IPS-20b (cell line): ENCODE measurements around the gene FIBP.

Experiments
- H3K27ac ChIP-seq: one replicate; pipeline ENCODE4 v1.5.1; 2013; ENCODE audit warnings: low read length
- H3K27me3 ChIP-seq: 2 replicates; pipeline ENCODE4 v1.6.1; 2013; ENCODE audit warnings: mild to moderate bottlenecking, low read length, inconsistent platforms; ENCODE audit not compliant: insufficient read depth
- H3K36me3 ChIP-seq: 2 replicates; pipeline ENCODE4 v1.6.1; 2013; ENCODE audit warnings: low read depth, mild to moderate bottlenecking, inconsistent platforms, low read length, moderate library complexity; ENCODE audit not compliant: insufficient read depth
- H3K4me1 ChIP-seq: 2 replicates; pipeline ENCODE4 v1.6.1; 2013; ENCODE audit warnings: mild to moderate bottlenecking, control low read depth, inconsistent platforms, low read length, moderate library complexity; ENCODE audit not compliant: insufficient read depth
- H3K4me3 ChIP-seq: 2 replicates; pipeline ENCODE4 v1.5.1; 2013; ENCODE audit warnings: mild to moderate bottlenecking, low read length, inconsistent platforms
- H3K9ac ChIP-seq: 2 replicates; pipeline ENCODE4 v1.6.1; 2013; ENCODE audit warnings: low read depth, mild to moderate bottlenecking, inconsistent platforms, low read length, moderate library complexity
- H3K9me3 ChIP-seq: 2 replicates; pipeline ENCODE4 v1.6.1; 2013; ENCODE audit warnings: mild to moderate bottlenecking, low read depth, low read length, inconsistent platforms; ENCODE audit not compliant: insufficient read depth

FIBP gene

GRCh38 chr11:65920372-65920802 is 32.1 kb upstream of the FIBP start:
- peak overlapping the region; percentile 81 for H3K4me3 ChIP-seq
- H3K9me3 ChIP-seq: no peaks in the 10 kb centered on the region
- peaks cover 2% of the 10 kb centered on the region; the same call in 1 of the 2 replicates for H3K4me1 ChIP-seq
- H3K9ac ChIP-seq: peak overlapping the region; percentile 71; the same call in 1 of the 2 replicates
- no peaks in the 10 kb centered on the region for H3K27me3 ChIP-seq
- peaks cover 15% of the 10 kb centered on the region for H3K36me3 ChIP-seq
- no peak overlapping the region for H3K27ac ChIP-seq

GRCh38 chr11:65919573-65920371 is 31.5 kb upstream of the FIBP start:
- peak overlapping the region; percentile 81 for H3K4me3 ChIP-seq
- H3K27me3 ChIP-seq: no peaks in the 10 kb centered on the region
- peak overlapping the region; percentile 71; the same call in 1 of the 2 replicates for H3K9ac ChIP-seq
- peaks cover 6% of the 10 kb centered on the region; the same call in 1 of the 2 replicates for H3K4me1 ChIP-seq
- no peak overlapping the region for H3K27ac ChIP-seq
- H3K36me3 ChIP-seq: peaks cover 15% of the 10 kb centered on the region
- no peaks in the 10 kb centered on the region for H3K9me3 ChIP-seq

- H3K9ac ChIP-seq: peak within 1 kb of the TSS; percentile 94
- peak within 1 kb of the TSS; percentile 97 for H3K4me3 ChIP-seq
- peak within 1 kb of the TSS; percentile 55 for H3K27ac ChIP-seq
- H3K27me3 ChIP-seq: no peaks in the 10 kb centered on the region
- no peaks in the 10 kb centered on the region for H3K9me3 ChIP-seq
- H3K36me3 ChIP-seq: peaks cover 15% of the 10 kb centered on the region
- H3K4me1 ChIP-seq: peaks cover 6% of the 10 kb centered on the region; the same call in 1 of the 2 replicates
Measured at GRCh38 chr11:65919141-65919572, 30.9 kb upstream of the FIBP start, which contains the start of gene DRAP1. Gene DRAP1 (plus strand): TSS chr11:65919426. CDS start chr11:65919502, 76 bp downstream.

- Histone ChIP-seq H3K27me3 (no peaks in the 10 kb centered on the region), H3K27ac (peak within 1 kb of the TSS; percentile 55), H3K36me3 (peaks cover 15% of the 10 kb centered on the region), H3K4me3 (peak within 1 kb of the TSS; percentile 97), H3K9me3 (no peaks in the 10 kb centered on the region), H3K9ac (peak within 1 kb of the TSS; percentile 94), H3K4me1 (peaks cover 6% of the 10 kb centered on the region; the same call in 1 of the 2 replicates)
Measured at GRCh38 chr11:65918211-65919140, 30.2 kb upstream of the FIBP start, which contains the start of gene C11orf68. Gene C11orf68 (minus strand): TSS chr11:65919062. CDS start chr11:65919031, 31 bp downstream.

- Histone ChIP-seq H3K4me1 (peaks cover 6% of the 10 kb centered on the region; the same call in 1 of the 2 replicates), H3K36me3 (peaks cover 8% of the 10 kb centered on the region), H3K9me3 (no peaks in the 10 kb centered on the region), H3K4me3 (peak overlapping the region; percentile 97), H3K27me3 (no peaks in the 10 kb centered on the region), H3K9ac (peak overlapping the region; percentile 94; the same call in 1 of the 2 replicates), H3K27ac (no peak overlapping the region)
Measured at GRCh38 chr11:65917434-65918210, 29.4 kb upstream of the FIBP start.

GRCh38 chr11:65917077-65917433 is 28.8 kb upstream of the FIBP start:
- no peaks in the 10 kb centered on the region for H3K9me3 ChIP-seq
- H3K36me3 ChIP-seq: peaks cover 2% of the 10 kb centered on the region; the same call in 1 of the 2 replicates
- peaks cover 3% of the 10 kb centered on the region; the same call in 1 of the 2 replicates for H3K27me3 ChIP-seq
- no peak overlapping the region for H3K27ac ChIP-seq
- no peak overlapping the region for H3K9ac ChIP-seq
- H3K4me1 ChIP-seq: peaks cover 7% of the 10 kb centered on the region; the same call in 1 of the 2 replicates
- no peak overlapping the region for H3K4me3 ChIP-seq

- Histone ChIP-seq H3K9me3 (no peaks in the 10 kb centered on the region), H3K9ac (no peak overlapping the region), H3K4me1 (peaks cover 9% of the 10 kb centered on the region; the same call in 1 of the 2 replicates), H3K27me3 (peaks cover 5% of the 10 kb centered on the region; the same call in 1 of the 2 replicates), H3K36me3 (no peaks in the 10 kb centered on the region), H3K27ac (no peak overlapping the region), H3K4me3 (no peak overlapping the region)
Measured at GRCh38 chr11:65916391-65916790, 28.1 kb upstream of the FIBP start.

- Histone ChIP-seq H3K27me3 (peaks cover 5% of the 10 kb centered on the region; the same call in 1 of the 2 replicates), H3K4me1 (peaks cover 9% of the 10 kb centered on the region; the same call in 1 of the 2 replicates), H3K9ac (no peak overlapping the region), H3K36me3 (no peaks in the 10 kb centered on the region), H3K4me3 (no peak overlapping the region), H3K27ac (no peak overlapping the region), H3K9me3 (no peaks in the 10 kb centered on the region)
Measured at GRCh38 chr11:65915821-65916251, 27.6 kb upstream of the FIBP start.

- H3K9ac ChIP-seq: no peak overlapping the region
- no peak overlapping the region for H3K27ac ChIP-seq
Measured at GRCh38 chr11:65915101-65915820, 27.0 kb upstream of the FIBP start.

GRCh38 chr11:65912845-65913244 is 24.6 kb upstream of the FIBP start:
- Histone ChIP-seq H3K9me3 (no peaks in the 10 kb centered on the region), H3K9ac (no peak overlapping the region), H3K27ac (no peak overlapping the region), H3K4me1 (peaks cover 9% of the 10 kb centered on the region; the same call in 1 of the 2 replicates), H3K36me3 (no peaks in the 10 kb centered on the region), H3K4me3 (no peak overlapping the region), H3K27me3 (peaks cover 16% of the 10 kb centered on the region; the same call in 1 of the 2 replicates)

More at GRCh38 chr11:65915101-65915820, 27.0 kb upstream of the FIBP start:
- Histone ChIP-seq H3K27me3 (peaks cover 5% of the 10 kb centered on the region; the same call in 1 of the 2 replicates), H3K4me1 (peaks cover 9% of the 10 kb centered on the region; the same call in 1 of the 2 replicates), H3K4me3 (no peak overlapping the region), H3K9me3 (no peaks in the 10 kb centered on the region), H3K36me3 (no peaks in the 10 kb centered on the region)
